ENCODE results near the gene PRPS2. TPM values are rescaled to one million over a fixed set of nuclear protein-coding genes. Genes with fewer than 3 reads are reported as not detected.

Gene PRPS2
- total RNA-seq, 2 donors from 2014 or later, result 43.0 to 567 TPM

Other genes starting within 250 kb of the PRPS2 start
- gene TLR7, start 75.7 kb downstream of the PRPS2 start, total RNA-seq, result 1 to 10 TPM in 1 of 2 donors, under 1 TPM in 1; 0.57 to 1.6 TPM
- under 1 TPM; 0.18 to 0.57 TPM for gene TLR8, start 115.2 kb downstream of the PRPS2 start, total RNA-seq
- 1,000 to 10,000 TPM; 1,116 to 1,330 TPM for gene TMSB4X, start 183.7 kb downstream of the PRPS2 start, total RNA-seq

Data from prostate gland (tissue), 2 donors.